Sigmoid colon (tissue), 4 donors: ENCODE measurements around the gene UBXN1.
A peak's percentile ranks its signal among the peaks of the same experiment; 100 is the strongest.

ENCODE experiments used
- EP300 ChIP-seq, 4 donors: sonication (generic); formaldehyde crosslinking; IDR thresholded peaks; one replicate each; pipeline ENCODE4 v1.6.1; 2017; ENCODE audit warnings: antibody characterized with exemption in 4 of 4
- POLR2A ChIP-seq, 2 donors: fragments of 450-650 bp; IDR thresholded peaks; one replicate each; pipeline ENCODE4 v1.6.1; 2016; ENCODE audit warnings: antibody characterized with exemption in 2 of 2, mild to moderate bottlenecking in 2 of 2, moderate library complexity in 2 of 2
- POLR2AphosphoS5 ChIP-seq, 4 donors: sonication (generic); formaldehyde crosslinking; IDR thresholded peaks; one replicate each; pipeline ENCODE4 v1.6.1; 2017; ENCODE audit warnings: antibody characterized with exemption in 4 of 4
- TF ChIP-seq, protein P1 (sequence below), 4 experiments: fragments of 450-650 bp in 3 of 4; fragments of 200-600 bp in 1 of 4; IDR thresholded peaks; one replicate each; pipeline ENCODE4 v1.5.1; 2016 to 2019; ENCODE audit warnings: antibody characterized with exemption in 4 of 4, mild to moderate bottlenecking in 3 of 4, moderate library complexity in 2 of 4

DNA sequence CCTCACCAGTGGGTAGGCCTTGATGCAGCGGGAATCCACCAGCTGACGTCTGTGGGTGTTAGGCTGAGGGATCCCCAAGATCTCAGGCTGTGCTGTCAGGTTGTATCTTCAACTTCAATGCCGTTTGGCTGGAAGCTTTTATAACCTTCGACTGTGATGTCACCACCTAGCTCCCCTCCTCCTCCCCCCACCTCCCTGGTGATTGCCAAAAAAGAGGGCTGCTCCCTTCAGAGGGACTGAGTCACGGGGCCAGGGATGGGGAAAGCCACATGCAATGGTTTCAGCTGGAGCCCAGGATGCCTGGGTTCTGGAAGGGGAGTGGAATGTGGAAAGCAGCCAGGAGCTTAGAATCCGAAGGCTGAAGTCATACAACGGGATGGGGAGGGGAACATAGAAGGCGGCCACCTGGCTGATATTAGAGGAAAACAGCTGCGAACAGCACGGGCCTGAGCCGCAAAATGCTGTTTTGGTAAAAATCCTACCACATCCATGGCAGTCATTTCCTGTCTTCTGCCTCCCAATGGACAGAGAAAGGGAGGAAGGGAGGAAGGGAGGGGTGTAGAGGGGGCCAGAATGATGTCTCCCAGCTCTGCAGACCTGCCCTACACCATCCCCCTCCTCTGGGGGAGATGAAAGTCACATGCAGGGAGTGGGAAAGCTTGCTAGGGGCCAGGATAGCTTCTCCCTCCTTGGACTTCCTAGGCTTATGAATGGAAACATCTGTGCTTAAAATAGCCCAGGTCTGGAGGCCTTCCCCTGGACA is 10.7 kb upstream of the UBXN1 start, which contains the start of gene LRRN4CL:
- TF ChIP-seq, protein P1, sequence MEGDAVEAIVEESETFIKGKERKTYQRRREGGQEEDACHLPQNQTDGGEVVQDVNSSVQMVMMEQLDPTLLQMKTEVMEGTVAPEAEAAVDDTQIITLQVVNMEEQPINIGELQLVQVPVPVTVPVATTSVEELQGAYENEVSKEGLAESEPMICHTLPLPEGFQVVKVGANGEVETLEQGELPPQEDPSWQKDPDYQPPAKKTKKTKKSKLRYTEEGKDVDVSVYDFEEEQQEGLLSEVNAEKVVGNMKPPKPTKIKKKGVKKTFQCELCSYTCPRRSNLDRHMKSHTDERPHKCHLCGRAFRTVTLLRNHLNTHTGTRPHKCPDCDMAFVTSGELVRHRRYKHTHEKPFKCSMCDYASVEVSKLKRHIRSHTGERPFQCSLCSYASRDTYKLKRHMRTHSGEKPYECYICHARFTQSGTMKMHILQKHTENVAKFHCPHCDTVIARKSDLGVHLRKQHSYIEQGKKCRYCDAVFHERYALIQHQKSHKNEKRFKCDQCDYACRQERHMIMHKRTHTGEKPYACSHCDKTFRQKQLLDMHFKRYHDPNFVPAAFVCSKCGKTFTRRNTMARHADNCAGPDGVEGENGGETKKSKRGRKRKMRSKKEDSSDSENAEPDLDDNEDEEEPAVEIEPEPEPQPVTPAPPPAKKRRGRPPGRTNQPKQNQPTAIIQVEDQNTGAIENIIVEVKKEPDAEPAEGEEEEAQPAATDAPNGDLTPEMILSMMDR (IDR thresholded peaks at IDR 0.05) = no peak
- TF ChIP-seq POLR2A (IDR thresholded peaks at IDR 0.05) = peak; percentile 30 to 35
- no peak for TF ChIP-seq EP300 (IDR thresholded peaks at IDR 0.05)
- peak; percentile 68 to 83 (median 76) for TF ChIP-seq POLR2AphosphoS5 (IDR thresholded peaks at IDR 0.05)
